IMR-90 (cell line): Measurements from ENCODE around the gene PAPSS1. TPM values are rescaled to one million over a fixed set of nuclear protein-coding genes. Genes with fewer than 3 reads are reported as not detected.
A peak's percentile ranks its signal among the peaks of the same experiment; 100 is the strongest.

Experiments used
- ATAC-seq: fragments of 200-7000 bp; cut with Tn5 transposase; 2 replicates; pipeline ENCODE4 v1.9.1; 2020; ENCODE audit warnings: low read depth, mild to moderate bottlenecking, moderate library complexity
- BruUV-seq: library from RNA; stranded (reverse); fragments of 400-500 nt; replicated peaks from 2 replicates; lab custom pipeline; 2021; lab: Mats Ljungman, UMichigan
- CTCF ChIA-PET: fragments of 300-600 bp; formaldehyde crosslinking; extraction: SDS; loops from one replicate; lab custom pipeline; 2021; ENCODE audit warnings: antibody characterized with exemption; lab: Yijun Ruan, JAX
- POLR2A ChIA-PET: fragments of 300-600 bp; sonication (Branson Sonifier 250); formaldehyde crosslinking; loops from one replicate; lab custom pipeline; 2022; ENCODE audit warnings: antibody characterized with exemption; ENCODE audit not compliant: unreplicated experiment; lab: Charles Lee
- DNase-seq: peaks from one replicate; pipeline ENCODE4 v3.0.0; 2013
- H2AFZ ChIP-seq: replicated peaks from 2 replicates; pipeline ENCODE3; 2013; ENCODE audit warnings: low read length, mild to moderate bottlenecking; ENCODE audit not compliant: poor library complexity
- H2AK5ac ChIP-seq: 2 replicates; pipeline ENCODE4 v1.6.1; 2013; ENCODE audit warnings: low read depth, low read length, inconsistent platforms
- H2AK9ac ChIP-seq: replicated peaks from 2 replicates; pipeline ENCODE3; 2013; ENCODE audit warnings: mild to moderate bottlenecking, low read depth, low read length, moderate library complexity; ENCODE audit not compliant: poor library complexity
- H2BK120ac ChIP-seq: 2 replicates; pipeline ENCODE4 v1.6.1; 2013; ENCODE audit warnings: low read depth, low read length, inconsistent platforms
- H2BK15ac ChIP-seq: 3 replicates; pipeline ENCODE4 v1.6.1; 2013; ENCODE audit warnings: low read depth, low read length, inconsistent platforms
- H2BK20ac ChIP-seq: 2 replicates; pipeline ENCODE4 v1.6.1; 2013; ENCODE audit warnings: low read depth, mild to moderate bottlenecking, inconsistent platforms, low read length, moderate library complexity
- H2BK5ac ChIP-seq: 2 replicates; pipeline ENCODE4 v1.6.1; 2013; ENCODE audit warnings: mild to moderate bottlenecking, low read depth, low read length, inconsistent platforms; ENCODE audit not compliant: poor library complexity, severe bottlenecking
- H3K14ac ChIP-seq: replicated peaks from 2 replicates; pipeline ENCODE4 v1.6.1; 2013; ENCODE audit warnings: low read depth, low read length, inconsistent platforms
- H3K18ac ChIP-seq: 2 replicates; pipeline ENCODE4 v1.6.1; 2013; ENCODE audit warnings: low read depth, low read length, control low read depth
- H3K23ac ChIP-seq: 2 replicates; pipeline ENCODE4 v1.6.1; 2013; ENCODE audit warnings: low read depth, low read length, inconsistent platforms
- H3K27ac ChIP-seq: 2 replicates; pipeline ENCODE4 v1.5.1; 2013; ENCODE audit warnings: mild to moderate bottlenecking, control low read depth, low read length; ENCODE audit not compliant: insufficient read depth
- H3K27me3 ChIP-seq: 2 replicates; pipeline ENCODE4 v1.6.1; 2013; ENCODE audit warnings: low read length; ENCODE audit not compliant: control insufficient read depth, insufficient read depth
- H3K36me3 ChIP-seq: 2 replicates; pipeline ENCODE4 v1.6.1; 2013; ENCODE audit warnings: low read length, mixed read lengths; ENCODE audit not compliant: control insufficient read depth, insufficient read depth
- H3K4ac ChIP-seq: 2 replicates; pipeline ENCODE4 v1.6.1; 2013; ENCODE audit warnings: low read depth, low read length, inconsistent platforms
- H3K4me1 ChIP-seq: 2 replicates; pipeline ENCODE4 v1.6.1; 2013; ENCODE audit warnings: low read length, mixed read lengths; ENCODE audit not compliant: control insufficient read depth, insufficient read depth
- H3K4me2 ChIP-seq: 2 replicates; pipeline ENCODE4 v1.6.1; 2013; ENCODE audit warnings: low read depth, mild to moderate bottlenecking, control low read depth, low read length, moderate library complexity
- H3K4me3 ChIP-seq: 2 replicates; pipeline ENCODE4 v1.5.1; 2013; ENCODE audit warnings: low read depth, mild to moderate bottlenecking, control low read depth, low read length, moderate library complexity; ENCODE audit not compliant: insufficient read depth
- H3K56ac ChIP-seq: 2 replicates; pipeline ENCODE4 v1.6.1; 2013; ENCODE audit warnings: low read length, inconsistent platforms; ENCODE audit not compliant: insufficient read depth; ENCODE audit errors: extremely low read depth
- H3K79me1 ChIP-seq, 2 experiments: 2 replicates each; pipeline ENCODE4 v1.6.1; 2013; ENCODE audit warnings: low read length in 2 of 2, inconsistent platforms in 1 of 2, low read depth in 1 of 2
- H3K9ac ChIP-seq: 2 replicates; pipeline ENCODE4 v1.6.1; 2013; ENCODE audit warnings: low read depth, low read length, control low read depth
- H3K9me1 ChIP-seq: 2 replicates; pipeline ENCODE4 v1.6.1; 2013; ENCODE audit warnings: low read length, inconsistent platforms; ENCODE audit not compliant: insufficient read depth
- H3K9me3 ChIP-seq: 2 replicates; pipeline ENCODE4 v1.6.1; 2013; ENCODE audit warnings: low read length; ENCODE audit not compliant: control insufficient read depth, insufficient read depth
- H4K20me1 ChIP-seq: 2 replicates; pipeline ENCODE4 v1.6.1; 2013; ENCODE audit warnings: low read length, inconsistent platforms; ENCODE audit not compliant: insufficient read depth
- H4K5ac ChIP-seq: 2 replicates; pipeline ENCODE4 v1.6.1; 2013; ENCODE audit warnings: mild to moderate bottlenecking, low read depth, low read length, control low read depth
- H4K8ac ChIP-seq, 2 experiments: 2 replicates each; pipeline ENCODE4 v1.6.1; 2013; ENCODE audit warnings: low read depth in 2 of 2, low read length in 2 of 2, control low read depth in 1 of 2, inconsistent platforms in 1 of 2
- H4K91ac ChIP-seq: 2 replicates; pipeline ENCODE4 v1.6.1; 2013; ENCODE audit warnings: low read depth, low read length, inconsistent platforms; ENCODE audit not compliant: insufficient read depth
- CEBPB ChIP-seq: IDR thresholded peaks from 2 replicates; pipeline ENCODE4 v1.6.1; 2012; ENCODE audit warnings: low read depth, low read length, improper control_type of control experiment
- CHD1 ChIP-seq: IDR thresholded peaks from 2 replicates; pipeline ENCODE4 v1.6.1; 2012; ENCODE audit warnings: low read depth, low read length, improper control_type of control experiment
- FOS ChIP-seq: fragments of 150-350 bp; IDR thresholded peaks from 2 replicates; pipeline ENCODE4 v1.6.1; 2016; ENCODE audit warnings: low read depth, low read length
- MAFK ChIP-seq: IDR thresholded peaks from 2 replicates; pipeline ENCODE4 v1.6.1; 2012; ENCODE audit warnings: low read depth, low read length, improper control_type of control experiment
- MAZ ChIP-seq: IDR thresholded peaks from 2 replicates; pipeline ENCODE4 v1.6.1; 2012; ENCODE audit warnings: low read depth, mild to moderate bottlenecking, low read length, improper control_type of control experiment, moderate library complexity, borderline replicate concordance
- MXI1 ChIP-seq: IDR thresholded peaks from 2 replicates; pipeline ENCODE4 v1.6.1; 2012; ENCODE audit warnings: low read depth, mild to moderate bottlenecking, low read length, moderate library complexity, borderline replicate concordance
- NFE2L2 ChIP-seq: fragments of 150-350 bp; IDR thresholded peaks from 2 replicates; pipeline ENCODE4 v1.6.1; 2016; ENCODE audit warnings: low read depth, mild to moderate bottlenecking, low read length
- RAD21 ChIP-seq: IDR thresholded peaks from 2 replicates; pipeline ENCODE4 v1.6.1; 2012; ENCODE audit warnings: low read length, improper control_type of control experiment
- RCOR1 ChIP-seq: IDR thresholded peaks from 2 replicates; pipeline ENCODE4 v1.6.1; 2012; ENCODE audit warnings: mild to moderate bottlenecking, low read length, improper control_type of control experiment; ENCODE audit not compliant: insufficient replicate concordance
- SMC3 ChIP-seq: fragments of 150-350 bp; IDR thresholded peaks from 2 replicates; pipeline ENCODE4 v1.6.1; 2016; ENCODE audit warnings: low read depth, mild to moderate bottlenecking, antibody characterized with exemption, low read length, moderate library complexity
- WGBS, 2 experiments: methylation state at CpG; one replicate each; pipeline versions ENCODE4 v1.1.5 to v1.1.7; 2013; ENCODE audit warnings: missing lambda C conversion rate in 2 of 2; ENCODE audit not compliant: insufficient read length in 1 of 2; ENCODE audit errors: extremely low coverage in 2 of 2; 5-methylcytosine and 5-hydroxymethylcytosine counted together
- dilution Hi-C: fragments of 300-500 bp; cut with HindIII; formaldehyde crosslinking; loops from one replicate; pipeline ENCODE4 v1.14.3; 2018; ENCODE audit warnings: low sequenced_read_pairs; ENCODE audit not compliant: unreplicated experiment
- in situ Hi-C: fragments of 300-500 bp; cut with MboI; formaldehyde crosslinking; loops from 3 replicates; pipeline ENCODE4 v1.14.3; 2019; ENCODE audit warnings: low sequenced_read_pairs, inconsistent platforms, mixed read lengths
- intact Hi-C: fragments of 100-400 bp; cut with micrococcal nuclease; formaldehyde crosslinking; loops from 2 replicates; pipeline ENCODE4 v1.10.0; 2022
- polyA plus RNA-seq, 3 experiments: library from polyadenylated mRNA; depleted of rRNA; stranded (reverse); fragments of >200 nt; gene quantifications; 2 replicates each; pipeline ENCODE4 v1.2.3, GENCODE V29; 2012; ENCODE audit warnings: low replicate concordance in 1 of 3
- total RNA-seq: library from RNA; depleted of rRNA; stranded (reverse); fragments of >200 nt; gene quantifications from 2 replicates; pipeline ENCODE4 v1.2.3, GENCODE V29; 2012
- TF ChIP-seq, protein P1 (sequence below): fragments of 150-350 bp; IDR thresholded peaks from 2 replicates; pipeline ENCODE4 v1.6.1; 2017; ENCODE audit warnings: mild to moderate bottlenecking, antibody characterized with exemption, low read length, low read depth
- TF ChIP-seq, protein P2 (sequence below): fragments of 150-350 bp; IDR thresholded peaks from 2 replicates; pipeline ENCODE4 v1.6.1; 2016; ENCODE audit warnings: low read depth, mild to moderate bottlenecking, low read length, moderate library complexity, borderline replicate concordance

The PAPSS1 gene
- total and polyA plus RNA-seq, 2 of the 4 experiments (the other 2 are of a cell fraction), result 71.8 to 82.8 TPM

DNA sequence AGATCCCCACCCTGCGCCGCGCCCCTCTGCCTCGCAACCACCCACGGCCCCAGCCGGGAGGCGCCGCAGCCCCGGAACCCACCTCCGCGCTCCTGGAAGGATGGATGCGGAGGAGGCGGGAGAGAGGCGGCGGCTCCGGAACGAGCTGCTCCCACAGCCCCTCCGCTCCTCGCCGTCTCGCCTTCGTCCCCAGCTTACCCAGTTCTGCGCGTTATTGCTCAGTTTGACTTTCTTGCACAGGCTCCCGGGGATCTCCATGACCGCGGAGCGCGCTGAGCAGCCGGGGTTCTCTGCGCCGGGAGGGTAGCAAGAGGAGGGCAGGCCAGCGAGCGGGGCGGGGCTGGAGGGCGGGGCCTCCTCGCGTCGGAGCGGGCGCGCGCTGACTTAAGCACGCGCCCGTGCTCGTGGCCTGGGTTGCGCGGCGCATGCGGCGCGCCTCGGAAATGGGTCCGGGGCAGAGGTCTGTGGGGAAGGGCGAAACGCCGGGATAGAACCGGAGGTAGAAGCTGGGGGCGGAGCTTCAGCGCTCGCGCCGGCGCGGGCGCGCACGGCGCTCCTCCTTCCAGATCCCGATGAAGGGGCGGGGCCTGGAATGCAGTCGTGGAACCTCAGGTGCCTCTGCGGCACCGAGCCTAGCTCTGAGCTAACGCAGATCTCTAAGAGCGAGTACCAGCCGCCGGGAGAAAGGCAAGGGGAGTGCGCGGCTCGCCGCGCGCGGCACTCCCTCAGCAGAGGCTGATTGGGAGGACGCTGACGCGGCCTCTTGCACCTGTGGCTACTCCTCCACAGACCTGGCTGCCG lies at the start of gene PAPSS1 (continued):
- TF ChIP-seq MAZ (peak; percentile 84; the same call in 1 of the 2 replicates), CHD1 (no peak), CEBPB (0 out of 2 replicates have a peak, but pooled peaks have one; percentile 2), MXI1 (peak; percentile 71; the same call in 1 of the 2 replicates)

DNA sequence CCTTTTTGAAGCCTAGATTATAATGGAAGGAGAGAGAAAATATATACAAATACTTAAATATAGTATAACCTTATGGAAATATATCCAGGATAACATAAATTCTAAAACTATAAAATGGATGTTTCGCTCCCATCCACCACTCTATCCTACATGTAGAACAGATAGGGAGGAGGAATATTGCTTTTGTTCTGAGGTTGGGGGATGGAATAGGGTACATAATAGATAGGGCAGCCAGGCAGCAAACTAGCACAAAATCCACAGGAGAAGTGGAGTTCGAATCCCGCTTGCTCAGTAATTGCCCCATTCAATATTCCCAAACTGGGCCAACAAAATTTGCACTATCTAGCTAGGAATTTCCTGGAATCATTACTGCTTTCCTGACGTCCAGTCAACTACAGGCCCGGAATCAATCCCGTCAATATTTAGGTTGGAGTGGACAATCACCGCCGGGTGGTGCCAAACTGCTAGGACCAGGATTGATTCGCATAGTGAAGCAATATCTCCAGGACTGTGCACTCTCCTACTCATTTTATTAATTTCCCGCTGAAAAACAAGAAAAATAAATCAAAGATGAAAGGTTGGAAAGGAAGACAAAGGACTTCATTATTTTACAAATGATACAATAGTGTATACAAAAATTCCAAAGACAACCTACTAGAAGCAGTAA lies 40.4 kb upstream of the PAPSS1 start:
- Histone ChIP-seq H2AK5ac (no peak overlapping the region), H3K4me3 (no peak overlapping the region), H3K18ac (no peak overlapping the region), H2BK15ac (no peak overlapping the region), H3K9me3 (no peaks in the 10 kb centered on the region), H2AK9ac (no peak overlapping the region), H2BK5ac (no peak overlapping the region), H3K56ac (no peak overlapping the region), H3K9me1 (no peaks in the 10 kb centered on the region), H3K9ac (no peak overlapping the region), H4K20me1 (no peaks in the 10 kb centered on the region), H3K27ac (no peak overlapping the region), H4K5ac (no peak overlapping the region), H3K23ac (no peak overlapping the region), H3K36me3 (no peaks in the 10 kb centered on the region), H4K91ac (no peak overlapping the region), H2BK120ac (no peak overlapping the region), H3K4ac (no peak overlapping the region), H2AFZ (no peak overlapping the region), H3K14ac (no peak overlapping the region), H3K79me1 (no peaks in the 10 kb centered on the region), H3K4me1 (no peaks in the 10 kb centered on the region), H3K4me2 (no peak overlapping the region), H4K8ac (no peak overlapping the region), H3K27me3 (peaks cover 2% of the 10 kb centered on the region; the same call in 1 of the 2 replicates), H2BK20ac (no peak overlapping the region)
- BruUV-seq, result no TSS peak
- no peak for ATAC-seq
- in situ Hi-C loops, result no loop called here
- ChIA-PET POLR2A (no interaction called here), CTCF (no interaction called here)
- peak; percentile 5 for DNase-seq
- dilution Hi-C loops, result no loop called here
- intact Hi-C loops, result loop anchor here (5.0 kb wide), 1 partner anchor 62 kb away; the partner anchor contains the start of gene SGMS2
- no CpG with 5 or more reads among the region's 10 CpGs for WGBS, 2 experiments
- TF ChIP-seq FOS (no peak), RCOR1 (no peak), SMC3 (peak; percentile 29; the same call in 1 of the 2 replicates), MAFK (no peak), MXI1 (no peak), CEBPB (0 out of 2 replicates have a peak, but pooled peaks have one; percentile 47), NFE2L2 (no peak), RAD21 (peak; percentile 40), CHD1 (no peak), MAZ (no peak)
- TF ChIP-seq, protein P1, sequence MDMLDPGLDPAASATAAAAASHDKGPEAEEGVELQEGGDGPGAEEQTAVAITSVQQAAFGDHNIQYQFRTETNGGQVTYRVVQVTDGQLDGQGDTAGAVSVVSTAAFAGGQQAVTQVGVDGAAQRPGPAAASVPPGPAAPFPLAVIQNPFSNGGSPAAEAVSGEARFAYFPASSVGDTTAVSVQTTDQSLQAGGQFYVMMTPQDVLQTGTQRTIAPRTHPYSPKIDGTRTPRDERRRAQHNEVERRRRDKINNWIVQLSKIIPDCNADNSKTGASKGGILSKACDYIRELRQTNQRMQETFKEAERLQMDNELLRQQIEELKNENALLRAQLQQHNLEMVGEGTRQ, result no peak
- TF ChIP-seq, protein P2, sequence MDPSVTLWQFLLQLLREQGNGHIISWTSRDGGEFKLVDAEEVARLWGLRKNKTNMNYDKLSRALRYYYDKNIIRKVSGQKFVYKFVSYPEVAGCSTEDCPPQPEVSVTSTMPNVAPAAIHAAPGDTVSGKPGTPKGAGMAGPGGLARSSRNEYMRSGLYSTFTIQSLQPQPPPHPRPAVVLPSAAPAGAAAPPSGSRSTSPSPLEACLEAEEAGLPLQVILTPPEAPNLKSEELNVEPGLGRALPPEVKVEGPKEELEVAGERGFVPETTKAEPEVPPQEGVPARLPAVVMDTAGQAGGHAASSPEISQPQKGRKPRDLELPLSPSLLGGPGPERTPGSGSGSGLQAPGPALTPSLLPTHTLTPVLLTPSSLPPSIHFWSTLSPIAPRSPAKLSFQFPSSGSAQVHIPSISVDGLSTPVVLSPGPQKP, result no peak
